ENCODE data around the gene CCBE1. TPM values are rescaled to one million over a fixed set of nuclear protein-coding genes. Genes with fewer than 3 reads are reported as not detected.

The CCBE1 gene
- total and polyA plus RNA-seq, 4 experiments from 2014 or later, result not detected

- H3K27ac Mint-ChIP-seq, result peak overlapping the region in 1 of 7 donors; percentile 69
- Histone ChIP-seq H3K9me3 (ENCODE audit: control insufficient read depth in 1 of 2, low read length in 2 of 2) (no peaks in the 10 kb centered on the region), H3K36me3 (ENCODE audit: insufficient read depth, low read length) (no peaks in the 10 kb centered on the region), H3K4me3 (ENCODE audit: low read length in 2 of 2) (no peak overlapping the region), H3K4me1 (ENCODE audit: insufficient read depth, low read length) (no peaks in the 10 kb centered on the region), H3K27me3 (ENCODE audit: insufficient read depth, low read length) (no peaks in the 10 kb centered on the region), H3K27ac (ENCODE audit: low read depth, low read length) (no peak overlapping the region)
- ChIA-PET CTCF (ENCODE audit: partially characterized antibody) (interaction anchor here (1.1 kb wide), 1 partner anchor 146 kb away, joined by 3 read pairs; no protein-coding TSS in a partner anchor), POLR2A (ENCODE audit: partially characterized antibody) (no interaction called here)
- no peaks in the 10 kb centered on the region for H3K9me3 Mint-ChIP-seq
- H3K36me3 Mint-ChIP-seq, result no peaks in the 10 kb centered on the region
- H3K27me3 Mint-ChIP-seq, result peaks cover 4 to 5% of the 10 kb centered on the region in 2 donors
- no peak overlapping the region for H3K4me3 Mint-ChIP-seq
- no peaks in the 10 kb centered on the region for H3K4me1 Mint-ChIP-seq
- intact Hi-C loops (cut with micrococcal nuclease), result no loop called here
- DNase-seq, result no peak
Observed at GRCh38 chr18:59454909-59455727, 242.1 kb downstream of the CCBE1 start.

- Histone ChIP-seq H3K36me3 (ENCODE audit: insufficient read depth, low read length) (no peaks in the 10 kb centered on the region), H3K9me3 (ENCODE audit: control insufficient read depth in 1 of 2, low read length in 2 of 2) (no peaks in the 10 kb centered on the region), H3K4me3 (ENCODE audit: low read length in 2 of 2) (no peak overlapping the region), H3K27ac (ENCODE audit: low read depth, low read length) (no peak overlapping the region), H3K27me3 (ENCODE audit: insufficient read depth, low read length) (no peaks in the 10 kb centered on the region), H3K4me1 (ENCODE audit: insufficient read depth, low read length) (no peaks in the 10 kb centered on the region)
- Mint-ChIP-seq H3K9me3 (no peaks in the 10 kb centered on the region), H3K27ac (no peak overlapping the region), H3K27me3 (peaks cover 3 to 4% of the 10 kb centered on the region in 2 donors), H3K4me1 (no peaks in the 10 kb centered on the region), H3K36me3 (no peaks in the 10 kb centered on the region), H3K4me3 (no peak overlapping the region)
- POLR2A ChIA-PET (ENCODE audit: partially characterized antibody), result no interaction called here
- DNase-seq, result no peak
- intact Hi-C loops (cut with micrococcal nuclease), result no loop called here
- CTCF ChIA-PET (ENCODE audit: partially characterized antibody), result no interaction called here
Observed at GRCh38 chr18:59453468-59453961, 243.7 kb downstream of the CCBE1 start.

GRCh38 chr18:59451963-59452362 lies 245.3 kb downstream of the CCBE1 start:
- no peak overlapping the region for H3K27ac Mint-ChIP-seq
- H3K4me3 Mint-ChIP-seq, result no peak overlapping the region
- H3K4me1 Mint-ChIP-seq, result no peaks in the 10 kb centered on the region
- POLR2A ChIA-PET (ENCODE audit: partially characterized antibody), result no interaction called here
- Histone ChIP-seq H3K27ac (ENCODE audit: low read depth, low read length) (no peak overlapping the region), H3K4me1 (ENCODE audit: insufficient read depth, low read length) (no peaks in the 10 kb centered on the region), H3K36me3 (ENCODE audit: insufficient read depth, low read length) (no peaks in the 10 kb centered on the region), H3K9me3 (ENCODE audit: control insufficient read depth in 1 of 2, low read length in 2 of 2) (no peaks in the 10 kb centered on the region), H3K4me3 (ENCODE audit: low read length in 2 of 2) (no peak overlapping the region), H3K27me3 (ENCODE audit: insufficient read depth, low read length) (no peaks in the 10 kb centered on the region)
- no peak for DNase-seq
- H3K27me3 Mint-ChIP-seq, result peaks cover 0 to 11% of the 10 kb centered on the region in 2 donors
- intact Hi-C loops (cut with micrococcal nuclease), result no loop called here
- CTCF ChIA-PET (ENCODE audit: partially characterized antibody), result no interaction called here
- peaks cover 0 to 4% (median 0%) of the 10 kb centered on the region in 8 donors for H3K9me3 Mint-ChIP-seq
- no peaks in the 10 kb centered on the region for H3K36me3 Mint-ChIP-seq

- Mint-ChIP-seq H3K9me3 (peaks cover 0 to 4% (median 0%) of the 10 kb centered on the region in 8 donors), H3K4me3 (no peak overlapping the region), H3K36me3 (no peaks in the 10 kb centered on the region), H3K4me1 (no peaks in the 10 kb centered on the region), H3K27ac (no peak overlapping the region), H3K27me3 (peaks cover 0 to 11% of the 10 kb centered on the region in 2 donors)
- Histone ChIP-seq H3K27me3 (ENCODE audit: insufficient read depth, low read length) (no peaks in the 10 kb centered on the region), H3K4me1 (ENCODE audit: insufficient read depth, low read length) (no peaks in the 10 kb centered on the region), H3K9me3 (ENCODE audit: control insufficient read depth in 1 of 2, low read length in 2 of 2) (no peaks in the 10 kb centered on the region), H3K4me3 (ENCODE audit: low read length in 2 of 2) (no peak overlapping the region), H3K36me3 (ENCODE audit: insufficient read depth, low read length) (no peaks in the 10 kb centered on the region), H3K27ac (ENCODE audit: low read depth, low read length) (no peak overlapping the region)
- ChIA-PET POLR2A (ENCODE audit: partially characterized antibody) (no interaction called here), CTCF (ENCODE audit: partially characterized antibody) (no interaction called here)
- intact Hi-C loops (cut with micrococcal nuclease), result no loop called here
- DNase-seq, result no peak
Observed at GRCh38 chr18:59451073-59451472, 246.2 kb downstream of the CCBE1 start.

GRCh38 chr18:59448546-59448945 lies 248.7 kb downstream of the CCBE1 start:
- intact Hi-C loops (cut with micrococcal nuclease), result no loop called here
- POLR2A ChIA-PET (ENCODE audit: partially characterized antibody), result no interaction called here
- Histone ChIP-seq H3K4me1 (ENCODE audit: insufficient read depth, low read length) (no peaks in the 10 kb centered on the region), H3K27ac (ENCODE audit: low read depth, low read length) (no peak overlapping the region), H3K27me3 (ENCODE audit: insufficient read depth, low read length) (no peaks in the 10 kb centered on the region), H3K9me3 (ENCODE audit: control insufficient read depth in 1 of 2, low read length in 2 of 2) (no peaks in the 10 kb centered on the region), H3K36me3 (ENCODE audit: insufficient read depth, low read length) (no peaks in the 10 kb centered on the region), H3K4me3 (ENCODE audit: low read length in 2 of 2) (no peak overlapping the region)
- no peaks in the 10 kb centered on the region for H3K4me1 Mint-ChIP-seq
- peaks cover 2 to 8% of the 10 kb centered on the region in 2 donors for H3K27me3 Mint-ChIP-seq
- CTCF ChIA-PET (ENCODE audit: partially characterized antibody), result interaction anchor here (2.6 kb wide), 1 partner anchor 10 kb away, joined by 15 read pairs; no protein-coding TSS in a partner anchor
- no peak overlapping the region for H3K27ac Mint-ChIP-seq
- no peak overlapping the region for H3K4me3 Mint-ChIP-seq
- no peak for DNase-seq
- no peaks in the 10 kb centered on the region for H3K36me3 Mint-ChIP-seq
- peaks cover 0 to 4% (median 0%) of the 10 kb centered on the region in 8 donors for H3K9me3 Mint-ChIP-seq

- H3K9me3 Mint-ChIP-seq, result peaks cover 0 to 7% (median 0%) of the 10 kb centered on the region in 8 donors
- H3K36me3 Mint-ChIP-seq, result no peaks in the 10 kb centered on the region
- Histone ChIP-seq H3K27ac (ENCODE audit: low read depth, low read length) (no peak overlapping the region), H3K9me3 (ENCODE audit: control insufficient read depth in 1 of 2, low read length in 2 of 2) (no peaks in the 10 kb centered on the region), H3K27me3 (ENCODE audit: insufficient read depth, low read length) (no peaks in the 10 kb centered on the region), H3K36me3 (ENCODE audit: insufficient read depth, low read length) (no peaks in the 10 kb centered on the region), H3K4me1 (ENCODE audit: insufficient read depth, low read length) (no peaks in the 10 kb centered on the region), H3K4me3 (ENCODE audit: low read length in 2 of 2) (no peak overlapping the region)
- no peak overlapping the region for H3K27ac Mint-ChIP-seq
- POLR2A ChIA-PET (ENCODE audit: partially characterized antibody), result no interaction called here
- CTCF ChIA-PET (ENCODE audit: partially characterized antibody), result interaction anchor here (1.9 kb wide), 1 partner anchor 13 kb away, joined by 4 read pairs; no protein-coding TSS in a partner anchor
- H3K4me1 Mint-ChIP-seq, result no peaks in the 10 kb centered on the region
- no peak overlapping the region for H3K4me3 Mint-ChIP-seq
- peaks cover 2 to 8% of the 10 kb centered on the region in 2 donors for H3K27me3 Mint-ChIP-seq
- DNase-seq, result no peak
- intact Hi-C loops (cut with micrococcal nuclease), result no loop called here
Observed at GRCh38 chr18:59446012-59446411, 251.2 kb downstream of the CCBE1 start.

GRCh38 chr18:59437851-59438569 lies 259.2 kb downstream of the CCBE1 start:
- ChIA-PET POLR2A (ENCODE audit: partially characterized antibody) (no interaction called here), CTCF (ENCODE audit: partially characterized antibody) (interaction anchor here (1.8 kb wide), 1 partner anchor 35 kb away, joined by 5 read pairs; no protein-coding TSS in a partner anchor)
- intact Hi-C loops (cut with micrococcal nuclease), result no loop called here
- Mint-ChIP-seq H3K27ac (no peak overlapping the region), H3K4me3 (no peak overlapping the region), H3K27me3 (peaks cover 2 to 7% of the 10 kb centered on the region in 2 donors), H3K4me1 (peaks cover 0 to 2% (median 0%) of the 10 kb centered on the region in 4 donors), H3K9me3 (peaks cover 0 to 3% (median 0%) of the 10 kb centered on the region in 8 donors), H3K36me3 (no peaks in the 10 kb centered on the region)
- Histone ChIP-seq H3K4me3 (ENCODE audit: low read length in 2 of 2) (no peak overlapping the region), H3K36me3 (ENCODE audit: insufficient read depth, low read length) (no peaks in the 10 kb centered on the region), H3K9me3 (ENCODE audit: control insufficient read depth in 1 of 2, low read length in 2 of 2) (no peaks in the 10 kb centered on the region), H3K27me3 (ENCODE audit: insufficient read depth, low read length) (no peaks in the 10 kb centered on the region), H3K4me1 (ENCODE audit: insufficient read depth, low read length) (no peaks in the 10 kb centered on the region), H3K27ac (ENCODE audit: low read depth, low read length) (no peak overlapping the region)
- DNase-seq, result no peak

All from CD4-positive, alpha-beta memory T cell (primary cell).